T-helper 1 cell treated with Interleukin-12 subunit alpha and Interleukin-12 subunit beta and Interleukin-4 antibody, amounts not matched to agents 30 μg/mL and 1 μg/mL, for 36 hours (primary cell): Measurements from ENCODE around the gene CCR6.
"Not testable (repeated sequence)": the region's sequence is repeated elsewhere in the genome, so short reads cannot be mapped to it uniquely, and the experiment has no call there.

Source experiments
- H3K27ac Mint-ChIP-seq: one replicate; pipeline ENCODE4 v1.8.0; 2021; ENCODE audit warnings: mild to moderate bottlenecking, mixed read lengths
- H3K27me3 Mint-ChIP-seq: one replicate; pipeline ENCODE4 v1.8.0; 2021; ENCODE audit warnings: low read depth, mixed read lengths
- H3K36me3 Mint-ChIP-seq: one replicate; pipeline ENCODE4 v1.8.0; 2021; ENCODE audit warnings: low read depth, mixed read lengths
- H3K4me1 Mint-ChIP-seq: one replicate; pipeline ENCODE4 v1.8.0; 2021; ENCODE audit warnings: low read depth, mixed read lengths
- H3K4me3 Mint-ChIP-seq: one replicate; pipeline ENCODE4 v1.8.0; 2021; ENCODE audit warnings: mild to moderate bottlenecking, moderate library complexity, mixed read lengths
- H3K9me3 Mint-ChIP-seq: one replicate; pipeline ENCODE4 v1.8.0; 2021; ENCODE audit warnings: mixed read lengths

Gene CCR6

GRCh38 chr6:167122827-167123657, at the start of gene CCR6:
TSS of gene CCR6 (plus strand) at chr6:167123096. CDS start at chr6:167136135, 13,039 bp downstream.
- Mint-ChIP-seq H3K36me3 (no peaks in the 10 kb centered on the region), H3K4me3 (no peak within 1 kb of the TSS), H3K4me1 (peaks cover 5% of the 10 kb centered on the region), H3K27me3 (no peaks in the 10 kb centered on the region), H3K9me3 (no peaks in the 10 kb centered on the region), H3K27ac (no peak within 1 kb of the TSS)

- Mint-ChIP-seq H3K4me1 (peaks cover 1% of the 10 kb centered on the region), H3K27ac (no peak overlapping the region), H3K4me3 (no peak overlapping the region), H3K36me3 (no peaks in the 10 kb centered on the region), H3K9me3 (peaks cover 17% of the 10 kb centered on the region), H3K27me3 (peaks cover 43% of the 10 kb centered on the region)
These were observed 49.1 kb upstream of the CCR6 start for GRCh38 chr6:167073679-167074274.

GRCh38 chr6:167077241-167077932, 45.5 kb upstream of the CCR6 start:
- Mint-ChIP-seq H3K9me3 (peaks cover 14% of the 10 kb centered on the region), H3K27ac (no peak overlapping the region), H3K36me3 (no peaks in the 10 kb centered on the region), H3K27me3 (peaks cover 17% of the 10 kb centered on the region), H3K4me1 (peaks cover 15% of the 10 kb centered on the region), H3K4me3 (no peak overlapping the region)

GRCh38 chr6:167078745-167079144, 44.2 kb upstream of the CCR6 start:
- H3K4me1 Mint-ChIP-seq: peaks cover 15% of the 10 kb centered on the region
- peaks cover 4% of the 10 kb centered on the region for H3K9me3 Mint-ChIP-seq
- no peak overlapping the region for H3K4me3 Mint-ChIP-seq
- H3K36me3 Mint-ChIP-seq: no peaks in the 10 kb centered on the region
- H3K27ac Mint-ChIP-seq: no peak overlapping the region
- peaks cover 17% of the 10 kb centered on the region for H3K27me3 Mint-ChIP-seq

GRCh38 chr6:167079853-167080297, 43.0 kb upstream of the CCR6 start:
- H3K9me3 Mint-ChIP-seq: no peaks in the 10 kb centered on the region
- no peak overlapping the region for H3K4me3 Mint-ChIP-seq
- peaks cover 8% of the 10 kb centered on the region for H3K27me3 Mint-ChIP-seq
- peak overlapping the region; percentile 20 for H3K27ac Mint-ChIP-seq
- no peaks in the 10 kb centered on the region for H3K36me3 Mint-ChIP-seq
- peaks cover 15% of the 10 kb centered on the region for H3K4me1 Mint-ChIP-seq

GRCh38 chr6:167087857-167088354, 35.0 kb upstream of the CCR6 start:
- Mint-ChIP-seq H3K27me3 (peaks cover 11% of the 10 kb centered on the region), H3K4me1 (peaks cover 20% of the 10 kb centered on the region), H3K36me3 (no peaks in the 10 kb centered on the region), H3K4me3 (no peak overlapping the region), H3K27ac (no peak overlapping the region), H3K9me3 (peaks cover 3% of the 10 kb centered on the region)

GRCh38 chr6:167088741-167089140, 34.2 kb upstream of the CCR6 start:
- peaks cover 20% of the 10 kb centered on the region for H3K4me1 Mint-ChIP-seq
- H3K36me3 Mint-ChIP-seq, H3K9me3 Mint-ChIP-seq, H3K4me3 Mint-ChIP-seq, H3K27ac Mint-ChIP-seq, H3K27me3 Mint-ChIP-seq: not testable (repeated sequence)

GRCh38 chr6:167089243-167090142, 33.4 kb upstream of the CCR6 start:
- no peaks in the 10 kb centered on the region for H3K36me3 Mint-ChIP-seq
- no peak overlapping the region for H3K4me3 Mint-ChIP-seq
- peaks cover 3% of the 10 kb centered on the region for H3K9me3 Mint-ChIP-seq
- peaks cover 24% of the 10 kb centered on the region for H3K4me1 Mint-ChIP-seq
- no peak overlapping the region for H3K27ac Mint-ChIP-seq
- H3K27me3 Mint-ChIP-seq: peaks cover 7% of the 10 kb centered on the region

GRCh38 chr6:167090171-167090570, 32.7 kb upstream of the CCR6 start:
- Mint-ChIP-seq H3K4me1 (peaks cover 29% of the 10 kb centered on the region), H3K9me3 (peaks cover 3% of the 10 kb centered on the region)

GRCh38 chr6:167091026-167091804, 31.7 kb upstream of the CCR6 start:
- Mint-ChIP-seq H3K9me3 (peaks cover 3% of the 10 kb centered on the region), H3K4me1 (peaks cover 31% of the 10 kb centered on the region), H3K27me3 (peaks cover 7% of the 10 kb centered on the region), H3K36me3 (no peaks in the 10 kb centered on the region), H3K27ac (no peak overlapping the region), H3K4me3 (no peak overlapping the region)

More at GRCh38 chr6:167090171-167090570, 32.7 kb upstream of the CCR6 start:
- Mint-ChIP-seq H3K27ac (no peak overlapping the region), H3K4me3 (no peak overlapping the region), H3K27me3 (peaks cover 7% of the 10 kb centered on the region), H3K36me3 (no peaks in the 10 kb centered on the region)

- H3K27ac Mint-ChIP-seq: no peak overlapping the region
- peaks cover 2% of the 10 kb centered on the region for H3K9me3 Mint-ChIP-seq
- peaks cover 31% of the 10 kb centered on the region for H3K4me1 Mint-ChIP-seq
- peak overlapping the region; percentile 9 for H3K4me3 Mint-ChIP-seq
- no peaks in the 10 kb centered on the region for H3K36me3 Mint-ChIP-seq
- H3K27me3 Mint-ChIP-seq: peaks cover 7% of the 10 kb centered on the region
These were observed 31.1 kb upstream of the CCR6 start for GRCh38 chr6:167091805-167092107.

GRCh38 chr6:167092672-167093339, 30.1 kb upstream of the CCR6 start:
- H3K4me1 Mint-ChIP-seq: peaks cover 31% of the 10 kb centered on the region
- H3K36me3 Mint-ChIP-seq: no peaks in the 10 kb centered on the region
- no peak overlapping the region for H3K4me3 Mint-ChIP-seq
- no peak overlapping the region for H3K27ac Mint-ChIP-seq
- H3K9me3 Mint-ChIP-seq: no peaks in the 10 kb centered on the region
- peaks cover 7% of the 10 kb centered on the region for H3K27me3 Mint-ChIP-seq

- Mint-ChIP-seq H3K4me1 (peaks cover 31% of the 10 kb centered on the region), H3K27me3 (peaks cover 4% of the 10 kb centered on the region), H3K9me3 (no peaks in the 10 kb centered on the region), H3K27ac (peak overlapping the region; percentile 52), H3K36me3 (no peaks in the 10 kb centered on the region), H3K4me3 (no peak overlapping the region)
These were observed 29.4 kb upstream of the CCR6 start for GRCh38 chr6:167093406-167093921.
